ENCODE results near the gene LTBP3. TPM values are rescaled to one million over a fixed set of nuclear protein-coding genes. Genes with fewer than 3 reads are reported as not detected.

The LTBP3 gene
- total RNA-seq, 4 donors from 2014 or later, result 131 to 240 (median 217) TPM

DNA sequence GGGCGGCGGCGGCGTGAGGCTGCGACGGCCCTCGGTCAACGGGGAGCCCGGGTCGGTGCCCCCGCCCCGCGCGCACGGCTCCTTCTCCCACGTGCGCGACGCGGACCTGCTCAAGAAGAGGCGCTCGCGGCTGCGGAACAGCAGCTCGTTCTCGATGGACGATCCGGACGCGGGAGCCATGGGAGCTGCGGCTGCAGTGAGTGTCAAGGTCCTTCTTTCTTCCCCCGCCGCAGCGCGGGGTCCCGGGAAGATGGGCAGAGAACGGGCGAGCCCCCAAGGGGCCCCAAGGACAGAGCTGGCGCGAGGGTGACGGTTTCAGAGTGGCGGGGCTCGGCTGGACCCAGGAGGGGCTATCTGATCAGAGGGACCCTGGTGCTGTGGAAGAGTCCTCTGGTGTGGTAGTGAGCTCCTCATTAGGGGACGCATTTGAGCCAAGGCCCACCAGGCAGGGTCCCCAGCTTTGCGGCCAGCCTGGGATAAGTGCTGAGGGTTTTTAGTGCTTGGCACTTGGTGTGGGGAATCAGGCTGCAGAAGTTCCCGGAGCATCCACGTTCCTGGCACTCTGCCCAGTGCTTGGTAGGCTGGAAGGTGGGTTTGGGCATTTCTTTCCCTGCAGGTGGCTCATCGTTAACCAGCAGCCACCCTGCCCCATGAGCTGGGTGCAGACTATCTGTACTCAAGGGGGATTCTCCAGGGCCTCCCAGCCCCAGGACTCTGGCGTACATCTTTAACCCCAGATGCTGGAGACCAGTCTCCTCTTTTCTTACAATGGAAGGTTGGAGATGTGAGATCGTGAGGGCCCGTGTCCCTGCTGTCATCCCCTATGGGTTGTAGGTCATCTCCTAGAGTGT lies 27.5 kb upstream of the LTBP3 start:
- Histone ChIP-seq H3K9me3 (no peaks in the 10 kb centered on the region), H3K4me3 (no peak overlapping the region), H3K4me1 (peaks cover 0 to 6% of the 10 kb centered on the region in 2 donors), H3K27me3 (no peaks in the 10 kb centered on the region), H3K36me3 (no peaks in the 10 kb centered on the region), H3K27ac (no peak overlapping the region)
- intact Hi-C loops (cut with DNase I; ENCODE audit: low total_unique reads), result loop anchor here (10.0 kb wide), 1 partner anchor 51 kb away; no protein-coding TSS in a partner anchor
- TF ChIP-seq, protein P1, sequence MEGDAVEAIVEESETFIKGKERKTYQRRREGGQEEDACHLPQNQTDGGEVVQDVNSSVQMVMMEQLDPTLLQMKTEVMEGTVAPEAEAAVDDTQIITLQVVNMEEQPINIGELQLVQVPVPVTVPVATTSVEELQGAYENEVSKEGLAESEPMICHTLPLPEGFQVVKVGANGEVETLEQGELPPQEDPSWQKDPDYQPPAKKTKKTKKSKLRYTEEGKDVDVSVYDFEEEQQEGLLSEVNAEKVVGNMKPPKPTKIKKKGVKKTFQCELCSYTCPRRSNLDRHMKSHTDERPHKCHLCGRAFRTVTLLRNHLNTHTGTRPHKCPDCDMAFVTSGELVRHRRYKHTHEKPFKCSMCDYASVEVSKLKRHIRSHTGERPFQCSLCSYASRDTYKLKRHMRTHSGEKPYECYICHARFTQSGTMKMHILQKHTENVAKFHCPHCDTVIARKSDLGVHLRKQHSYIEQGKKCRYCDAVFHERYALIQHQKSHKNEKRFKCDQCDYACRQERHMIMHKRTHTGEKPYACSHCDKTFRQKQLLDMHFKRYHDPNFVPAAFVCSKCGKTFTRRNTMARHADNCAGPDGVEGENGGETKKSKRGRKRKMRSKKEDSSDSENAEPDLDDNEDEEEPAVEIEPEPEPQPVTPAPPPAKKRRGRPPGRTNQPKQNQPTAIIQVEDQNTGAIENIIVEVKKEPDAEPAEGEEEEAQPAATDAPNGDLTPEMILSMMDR (IDR thresholded peaks at IDR 0.05), result no peak
- TF ChIP-seq POLR2A (IDR thresholded peaks at IDR 0.05), result no peak
- no peak for DNase-seq

DNA sequence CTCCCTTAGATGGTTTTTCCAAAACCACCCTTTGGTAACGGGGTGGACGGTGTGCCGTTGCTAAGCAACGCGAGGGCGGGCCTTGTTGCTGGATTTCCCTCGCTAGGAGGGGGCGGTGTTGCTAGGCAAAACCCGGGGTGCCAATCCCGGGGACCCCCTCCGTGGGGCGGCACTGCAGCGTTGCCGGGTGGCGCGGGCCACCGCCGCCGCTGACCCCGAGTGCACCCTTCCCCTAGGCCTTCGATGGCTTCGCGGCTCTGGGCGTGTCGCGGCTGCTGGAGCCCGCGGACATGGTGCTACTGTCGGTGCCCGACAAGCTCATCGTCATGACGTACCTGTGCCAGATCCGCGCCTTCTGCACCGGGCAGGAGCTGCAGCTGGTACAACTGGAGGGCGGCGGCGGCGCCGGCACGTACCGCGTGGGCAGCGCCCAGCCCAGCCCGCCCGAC lies 26.6 kb upstream of the LTBP3 start:
- Histone ChIP-seq H3K4me1 (peaks cover 0 to 6% of the 10 kb centered on the region in 2 donors), H3K36me3 (no peaks in the 10 kb centered on the region), H3K4me3 (no peak overlapping the region), H3K9me3 (no peaks in the 10 kb centered on the region), H3K27ac (no peak overlapping the region), H3K27me3 (no peaks in the 10 kb centered on the region)
- no peak for DNase-seq
- TF ChIP-seq POLR2A (IDR thresholded peaks at IDR 0.05), result no peak
- TF ChIP-seq, protein P1 (IDR thresholded peaks at IDR 0.05), result no peak
- intact Hi-C loops (cut with DNase I; ENCODE audit: low total_unique reads), result loop anchor here (10.0 kb wide), 1 partner anchor 50 kb away; no protein-coding TSS in a partner anchor

DNA sequence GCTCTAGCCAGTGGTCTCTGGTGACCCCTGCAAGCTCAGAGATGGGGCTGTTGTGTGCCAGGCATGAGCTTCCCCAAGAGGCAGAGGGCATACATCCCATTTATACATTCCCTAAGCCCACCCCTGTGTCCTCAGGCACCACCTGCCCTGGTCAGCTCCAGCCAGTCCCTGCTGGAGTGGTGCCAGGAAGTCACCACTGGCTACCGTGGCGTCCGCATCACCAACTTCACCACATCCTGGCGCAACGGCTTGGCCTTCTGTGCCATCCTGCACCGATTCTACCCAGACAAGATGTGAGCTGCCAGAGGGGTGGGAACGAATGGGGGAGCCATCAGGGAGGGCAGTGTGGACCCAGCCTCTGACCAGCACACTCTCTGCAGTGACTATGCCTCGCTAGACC lies 25.9 kb upstream of the LTBP3 start:
- H3K4me1 ChIP-seq, result peaks cover 0 to 6% of the 10 kb centered on the region in 2 donors
- no peak overlapping the region for H3K4me3 ChIP-seq
- no peak for DNase-seq
- H3K9me3 ChIP-seq, result no peaks in the 10 kb centered on the region
- TF ChIP-seq, protein P1 (IDR thresholded peaks at IDR 0.05), result no peak
- TF ChIP-seq POLR2A (IDR thresholded peaks at IDR 0.05), result no peak
- no peaks in the 10 kb centered on the region for H3K36me3 ChIP-seq
- H3K27me3 ChIP-seq, result no peaks in the 10 kb centered on the region
- no peak overlapping the region for H3K27ac ChIP-seq
- intact Hi-C loops (cut with DNase I; ENCODE audit: low total_unique reads), result loop anchor here (10.0 kb wide), 1 partner anchor 49 kb away; no protein-coding TSS in a partner anchor

DNA sequence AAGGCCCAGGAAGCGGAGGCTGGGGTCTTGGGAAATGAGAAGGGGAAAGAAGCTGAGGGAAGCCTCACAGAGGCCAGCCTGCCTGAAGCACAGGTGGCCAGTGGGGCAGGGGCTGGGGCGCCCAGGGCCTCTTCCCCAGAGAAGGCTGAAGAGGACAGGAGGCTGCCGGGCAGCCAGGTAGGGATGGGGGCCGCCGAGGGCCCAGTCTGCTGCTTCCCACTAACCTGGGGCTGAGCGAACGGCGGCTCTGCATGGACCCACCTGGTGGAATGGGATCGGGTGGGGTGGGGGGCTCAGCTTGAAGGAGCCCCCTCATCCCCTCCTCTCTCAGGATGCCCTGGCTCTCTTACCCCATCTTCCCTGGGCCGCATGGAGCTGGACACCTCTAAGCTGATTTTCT lies 25.4 kb upstream of the LTBP3 start:
- no peak for TF ChIP-seq POLR2A (IDR thresholded peaks at IDR 0.05)
- TF ChIP-seq, protein P1 (IDR thresholded peaks at IDR 0.05), result no peak
- H3K4me1 ChIP-seq, result peaks cover 0 to 6% of the 10 kb centered on the region in 2 donors

DNA sequence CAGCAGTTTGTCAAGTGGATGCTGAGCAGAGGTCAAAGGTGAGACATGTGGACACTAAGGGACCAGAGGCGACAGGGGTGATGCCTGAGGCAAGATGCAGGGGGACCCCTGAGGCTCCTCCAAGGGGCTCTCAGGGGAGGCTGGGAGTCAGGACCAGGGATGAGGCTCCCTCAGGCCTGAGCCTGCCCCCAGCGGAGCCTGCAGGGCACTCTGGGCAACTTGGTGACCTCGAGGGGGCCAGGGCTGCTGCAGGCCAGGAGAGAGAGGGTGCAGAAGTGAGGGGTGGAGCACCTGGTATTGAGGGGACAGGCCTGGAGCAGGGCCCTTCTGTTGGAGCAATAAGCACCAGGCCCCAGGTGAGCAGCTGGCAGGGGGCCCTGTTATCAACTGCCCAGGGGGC lies 23.8 kb upstream of the LTBP3 start:
- Histone ChIP-seq H3K4me1 (peaks cover 0 to 14% of the 10 kb centered on the region in 2 donors), H3K36me3 (no peaks in the 10 kb centered on the region), H3K27me3 (no peaks in the 10 kb centered on the region), H3K9me3 (no peaks in the 10 kb centered on the region), H3K4me3 (no peak overlapping the region), H3K27ac (no peak overlapping the region)
- TF ChIP-seq POLR2A (IDR thresholded peaks at IDR 0.05), result no peak
- TF ChIP-seq, protein P1 (IDR thresholded peaks at IDR 0.05), result no peak
- intact Hi-C loops (cut with DNase I; ENCODE audit: low total_unique reads), result loop anchor here (10.0 kb wide), 1 partner anchor 47 kb away; no protein-coding TSS in a partner anchor
- no peak for DNase-seq

More for the DNA sequence above, 25.4 kb upstream of the LTBP3 start:
- H3K27me3 ChIP-seq, result no peaks in the 10 kb centered on the region
- H3K36me3 ChIP-seq, result no peaks in the 10 kb centered on the region
- no peaks in the 10 kb centered on the region for H3K9me3 ChIP-seq
- H3K4me3 ChIP-seq, result no peak overlapping the region
- intact Hi-C loops (cut with DNase I; ENCODE audit: low total_unique reads), result loop anchor here (10.0 kb wide), 1 partner anchor 49 kb away; no protein-coding TSS in a partner anchor
- DNase-seq, result no peak
- H3K27ac ChIP-seq, result no peak overlapping the region
